IPS DF 4.7 (cell line): ENCODE measurements around the gene CUTA.

Experiments used
- DNase-seq: peaks from one replicate; pipeline ENCODE4 v3.0.0-alpha.2; 2013; ENCODE audit warnings: low spot score; ENCODE audit errors: extremely low read depth

The CUTA gene

GRCh38 chr6:33424855-33425667 lies 7.2 kb upstream of the CUTA start:
- no peak for DNase-seq

- no peak for DNase-seq
Measured at GRCh38 chr6:33423777-33424176, 5.9 kb upstream of the CUTA start.

- DNase-seq = no peak
Measured at GRCh38 chr6:33421344-33421643, 3.4 kb upstream of the CUTA start.

GRCh38 chr6:33420491-33421343 lies 2.8 kb upstream of the CUTA start:
- DNase-seq = no peak

GRCh38 chr6:33419580-33420490 lies 1.9 kb upstream of the CUTA start, which contains the start of gene SYNGAP1:
Gene SYNGAP1 (plus strand): TSS chr6:33420065. CDS start chr6:33420265, 200 bp downstream.
- no peak for DNase-seq

- DNase-seq = no peak
Measured at GRCh38 chr6:33418690-33419291, 884 bp upstream of the CUTA start.

- DNase-seq = no peak
Measured at GRCh38 chr6:33417128-33417902, 592 bp downstream of the CUTA start.

- DNase-seq = no peak
Measured at GRCh38 chr6:33416386-33417127, 1.4 kb downstream of the CUTA start.

GRCh38 chr6:33415831-33416230 lies 2.1 kb downstream of the CUTA start:
- DNase-seq = no peak

- DNase-seq = no peak
Measured at GRCh38 chr6:33414592-33415271, 3.2 kb downstream of the CUTA start.

GRCh38 chr6:33413241-33414120 lies 4.4 kb downstream of the CUTA start:
- no peak for DNase-seq

- no peak for DNase-seq
Measured at GRCh38 chr6:33412140-33413009, 5.5 kb downstream of the CUTA start.

- no peak for DNase-seq
Measured at GRCh38 chr6:33411632-33412005, 6.3 kb downstream of the CUTA start.

- no peak for DNase-seq
Measured at GRCh38 chr6:33410711-33411631, 6.9 kb downstream of the CUTA start, which contains the start of gene PHF1. Gene PHF1 (plus strand): TSS chr6:33411014. CDS start chr6:33412264, 1,250 bp downstream.

GRCh38 chr6:33410050-33410710 lies 7.7 kb downstream of the CUTA start:
- DNase-seq = no peak
